NB4 (cell line): ENCODE results near the gene TMEM63B.

ENCODE experiments used
- CTCF ChIP-seq: IDR thresholded peaks from one replicate; pipeline ENCODE4 v1.5.1; 2012; ENCODE audit warnings: low read depth, low read length
- MYC ChIP-seq: IDR thresholded peaks from 2 replicates; pipeline ENCODE4 v1.6.1; 2011; ENCODE audit warnings: low read depth, low read length
- POLR2A ChIP-seq: IDR thresholded peaks from 2 replicates; pipeline ENCODE4 v1.6.1; 2011; ENCODE audit warnings: mild to moderate bottlenecking; ENCODE audit not compliant: insufficient read length; ENCODE audit errors: extremely low read depth

- no peak for TF ChIP-seq CTCF
- TF ChIP-seq POLR2A, result no peak
- TF ChIP-seq MYC, result no peak
Observed at GRCh38 chr6:44123544-44123943, 3.8 kb upstream of the TMEM63B start.
